Thymus (tissue), 11 donors: ENCODE data around the gene BRINP3. TPM values are rescaled to one million over a fixed set of nuclear protein-coding genes. Genes with fewer than 3 reads are reported as not detected.
"Not testable (repeated sequence)": the region's sequence is repeated elsewhere in the genome, so short reads cannot be mapped to it uniquely, and the experiment has no call there.

Experiments
- DNase-seq, 9 donors: peaks; one replicate each; pipeline ENCODE4 v3.0.0-alpha.2; 2013; ENCODE audit warnings: low spot score in 9 of 9, low read depth in 6 of 9, missing footprints in 1 of 9
- H3K27ac ChIP-seq, 2 donors: one replicate each; pipeline ENCODE4 v1.5.1; 2013; ENCODE audit warnings: control low read depth in 1 of 2, low read depth in 1 of 2, low read length in 1 of 2, mild to moderate bottlenecking in 1 of 2, moderate library complexity in 1 of 2
- H3K27me3 ChIP-seq, 2 donors: one replicate each; pipeline ENCODE4 v1.5.1; 2013; ENCODE audit warnings: low read length in 1 of 2; ENCODE audit not compliant: control insufficient read depth in 2 of 2, insufficient read depth in 1 of 2
- H3K36me3 ChIP-seq, 2 donors: one replicate each; pipeline ENCODE4 v1.5.1; 2013; ENCODE audit warnings: low read length in 1 of 2, mild to moderate bottlenecking in 1 of 2, moderate library complexity in 1 of 2; ENCODE audit not compliant: control insufficient read depth in 2 of 2, insufficient read depth in 2 of 2
- H3K4me1 ChIP-seq, 2 donors: one replicate each; pipeline ENCODE4 v1.5.1; 2013; ENCODE audit warnings: low read length in 2 of 2; ENCODE audit not compliant: control insufficient read depth in 2 of 2, insufficient read depth in 2 of 2
- H3K4me3 ChIP-seq, 2 donors: one replicate each; pipeline ENCODE4 v1.5.1; 2013; ENCODE audit warnings: low read length in 2 of 2, control low read depth in 1 of 2, mild to moderate bottlenecking in 1 of 2
- H3K9me3 ChIP-seq, 2 donors: one replicate each; pipeline ENCODE4 v1.5.1; 2013; ENCODE audit warnings: low read length in 1 of 2, mild to moderate bottlenecking in 1 of 2; ENCODE audit not compliant: control insufficient read depth in 2 of 2, insufficient read depth in 1 of 2
- WGBS: extraction: QIAGEN DNeasy Blood & Tissue Kit; methylation state at CpG from one replicate; pipeline ENCODE4 v1.1.7; 2013; 5-methylcytosine and 5-hydroxymethylcytosine counted together
- polyA plus RNA-seq: library from polyadenylated mRNA; stranded (reverse); fragments of 200-250 nt; gene quantifications from one replicate; pipeline ENCODE4 v1.2.3, GENCODE V29; 2013
- total RNA-seq: library from RNA; stranded (reverse); fragments of 120-200 nt; gene quantifications from one replicate; pipeline ENCODE4 v1.2.4, GENCODE V29; 2013
- donor health status: healthy.

BRINP3 gene
- total and polyA plus RNA-seq, 2 donors, result 0.02 to 0.47 TPM

- Histone ChIP-seq H3K4me1 (no peaks in the 10 kb centered on the region), H3K27ac (no peak overlapping the region), H3K9me3 (no peaks in the 10 kb centered on the region), H3K4me3 (no peak overlapping the region), H3K27me3 (no peaks in the 10 kb centered on the region), H3K36me3 (no peaks in the 10 kb centered on the region)
- WGBS, result 98% methylated on average over 1 of the region's 1 CpG
- DNase-seq, result no peak
Measured at GRCh38 chr1:190138702-190139101, 339.0 kb downstream of the BRINP3 start.

GRCh38 chr1:190138266-190138665, 339.4 kb downstream of the BRINP3 start:
- Histone ChIP-seq H3K9me3 (no peaks in the 10 kb centered on the region), H3K27me3 (no peaks in the 10 kb centered on the region), H3K4me3 (no peak overlapping the region), H3K36me3 (no peaks in the 10 kb centered on the region), H3K27ac (no peak overlapping the region), H3K4me1 (no peaks in the 10 kb centered on the region)
- no peak for DNase-seq
- WGBS, result 47% methylated on average over 2 of the region's 2 CpGs

GRCh38 chr1:190129366-190129765, 348.3 kb downstream of the BRINP3 start:
- WGBS, result 88% methylated on average over 1 of the region's 1 CpG
- Histone ChIP-seq H3K4me1 (no peaks in the 10 kb centered on the region), H3K9me3 (no peaks in the 10 kb centered on the region), H3K36me3 (no peaks in the 10 kb centered on the region), H3K27ac (no peak overlapping the region), H3K27me3 (no peaks in the 10 kb centered on the region), H3K4me3 (no peak overlapping the region)
- no peak for DNase-seq

- Histone ChIP-seq H3K36me3 (no peaks in the 10 kb centered on the region), H3K27me3 (no peaks in the 10 kb centered on the region), H3K4me1 (no peaks in the 10 kb centered on the region), H3K27ac (no peak overlapping the region), H3K4me3 (no peak overlapping the region), H3K9me3 (no peaks in the 10 kb centered on the region)
- 89% methylated on average over 2 of the region's 2 CpGs for WGBS
- DNase-seq, result no peak
Measured at GRCh38 chr1:190126728-190127127, 350.9 kb downstream of the BRINP3 start.

GRCh38 chr1:190124068-190124467, 353.6 kb downstream of the BRINP3 start:
- no peak overlapping the region for H3K27ac ChIP-seq
- no peaks in the 10 kb centered on the region for H3K9me3 ChIP-seq
- H3K4me1 ChIP-seq, result no peaks in the 10 kb centered on the region
- no peak for DNase-seq
- no peak overlapping the region for H3K4me3 ChIP-seq
- no peaks in the 10 kb centered on the region for H3K36me3 ChIP-seq
- 72% methylated on average over 3 of the region's 3 CpGs for WGBS
- no peaks in the 10 kb centered on the region for H3K27me3 ChIP-seq

GRCh38 chr1:190120564-190120963, 357.1 kb downstream of the BRINP3 start:
- 93% methylated on average over 11 of the region's 11 CpGs for WGBS
- H3K4me3 ChIP-seq, H3K27me3 ChIP-seq, DNase-seq, H3K27ac ChIP-seq, H3K9me3 ChIP-seq, H3K4me1 ChIP-seq, H3K36me3 ChIP-seq: not testable (repeated sequence)

GRCh38 chr1:190119683-190120082, 358.0 kb downstream of the BRINP3 start:
- 77% methylated on average over 2 of the region's 2 CpGs for WGBS

GRCh38 chr1:190116921-190117320, 360.7 kb downstream of the BRINP3 start:
- Histone ChIP-seq H3K4me1 (no peaks in the 10 kb centered on the region), H3K9me3 (no peaks in the 10 kb centered on the region), H3K27me3 (no peaks in the 10 kb centered on the region), H3K27ac (no peak overlapping the region), H3K36me3 (no peaks in the 10 kb centered on the region), H3K4me3 (no peak overlapping the region)
- no peak for DNase-seq

More at GRCh38 chr1:190119683-190120082, 358.0 kb downstream of the BRINP3 start:
- no peaks in the 10 kb centered on the region for H3K36me3 ChIP-seq
- H3K4me3 ChIP-seq, result no peak overlapping the region
- H3K9me3 ChIP-seq, result no peaks in the 10 kb centered on the region
- no peak overlapping the region for H3K27ac ChIP-seq
- no peak for DNase-seq
- H3K4me1 ChIP-seq, result no peaks in the 10 kb centered on the region
- H3K27me3 ChIP-seq, result no peaks in the 10 kb centered on the region

- Histone ChIP-seq H3K27ac (no peak overlapping the region), H3K4me1 (no peaks in the 10 kb centered on the region), H3K36me3 (no peaks in the 10 kb centered on the region), H3K27me3 (no peaks in the 10 kb centered on the region), H3K4me3 (no peak overlapping the region), H3K9me3 (no peaks in the 10 kb centered on the region)
- DNase-seq, result no peak
- 89% methylated on average over 1 of the region's 1 CpG for WGBS
Measured at GRCh38 chr1:190104961-190105360, 372.7 kb downstream of the BRINP3 start.

- DNase-seq, result no peak
- WGBS, result 91% methylated on average over 5 of the region's 5 CpGs
- no peaks in the 10 kb centered on the region for H3K4me1 ChIP-seq
- no peaks in the 10 kb centered on the region for H3K27me3 ChIP-seq
- H3K4me3 ChIP-seq, result no peak overlapping the region
- no peaks in the 10 kb centered on the region for H3K9me3 ChIP-seq
- no peak overlapping the region for H3K27ac ChIP-seq
- H3K36me3 ChIP-seq, result no peaks in the 10 kb centered on the region
Measured at GRCh38 chr1:190102757-190103326, 374.8 kb downstream of the BRINP3 start.
